CD4-positive, CD25-positive, alpha-beta regulatory T cell (primary cell): Measurements from ENCODE around the gene ADCY2. TPM values are rescaled to one million over a fixed set of nuclear protein-coding genes. Genes with fewer than 3 reads are reported as not detected.

ENCODE experiments used
- ATAC-seq, 2 donors: fragments of 150-1000 bp; cut with Tn5 transposase; one replicate each; pipeline ENCODE4 v1.10.0; 2021; ENCODE audit warnings: low read depth in 2 of 2, moderate number of reproducible peaks in 2 of 2, moderate library complexity in 1 of 2
- DNase-seq, 3 donors: peaks; one replicate each; pipeline versions ENCODE4 v3.0.0 to v3.0.0-alpha.2; 2012 to 2022; ENCODE audit warnings: mixed read lengths in 1 of 3
- H3K27ac ChIP-seq: one replicate; pipeline ENCODE4 v1.7.0; 2013; ENCODE audit warnings: mild to moderate bottlenecking, low read length; ENCODE audit not compliant: insufficient read depth, poor library complexity, severe bottlenecking
- H3K27me3 ChIP-seq: one replicate; pipeline ENCODE4 v1.7.0; 2013; ENCODE audit warnings: low read length; ENCODE audit not compliant: control insufficient read depth, insufficient read depth
- H3K36me3 ChIP-seq: one replicate; pipeline ENCODE4 v1.7.0; 2013; ENCODE audit warnings: mild to moderate bottlenecking, low read length, moderate library complexity; ENCODE audit not compliant: control insufficient read depth, insufficient read depth
- H3K4me1 ChIP-seq: 2 replicates; pipeline ENCODE4 v1.7.0; 2013; ENCODE audit warnings: mild to moderate bottlenecking, low read length; ENCODE audit not compliant: insufficient read depth, control insufficient read depth, poor library complexity, severe bottlenecking
- H3K4me3 ChIP-seq: one replicate; pipeline ENCODE4 v1.7.0; 2013; ENCODE audit warnings: low read depth, mild to moderate bottlenecking, low read length, moderate library complexity
- H3K9me3 ChIP-seq, 2 experiments: 1 replicate in 1 of 2; 2 replicates in 1 of 2; pipeline ENCODE4 v1.7.0; 2013; ENCODE audit warnings: low read length in 2 of 2, mild to moderate bottlenecking in 1 of 2, moderate library complexity in 1 of 2; ENCODE audit not compliant: control insufficient read depth in 2 of 2
- H3K27ac Mint-ChIP-seq, 3 donors: one replicate each; pipeline ENCODE4 v1.8.0; 2020 to 2022; ENCODE audit warnings: mild to moderate bottlenecking in 3 of 3, mixed read lengths in 3 of 3, moderate library complexity in 2 of 3
- H3K27me3 Mint-ChIP-seq: one replicate; pipeline ENCODE4 v1.8.0; 2022; ENCODE audit warnings: mild to moderate bottlenecking, mixed read lengths
- H3K36me3 Mint-ChIP-seq: one replicate; pipeline ENCODE4 v1.8.0; 2020; ENCODE audit warnings: mixed read lengths
- H3K4me1 Mint-ChIP-seq, 4 donors: one replicate each; pipeline ENCODE4 v1.8.0; 2020 to 2022; ENCODE audit warnings: mixed read lengths in 4 of 4, mild to moderate bottlenecking in 1 of 4
- H3K4me3 Mint-ChIP-seq, 4 donors: one replicate each; pipeline ENCODE4 v1.8.0; 2020 to 2022; ENCODE audit warnings: mild to moderate bottlenecking in 4 of 4, mixed read lengths in 4 of 4, moderate library complexity in 3 of 4
- H3K9me3 Mint-ChIP-seq, 7 donors: one replicate each; pipeline ENCODE4 v1.8.0; 2020 to 2022; ENCODE audit warnings: mixed read lengths in 7 of 7, mild to moderate bottlenecking in 3 of 7, moderate library complexity in 2 of 7
- polyA plus RNA-seq, 4 donors: library from polyadenylated mRNA; unstranded; fragments of 300-500 nt; fragmentation: Illumina TruSeq; gene quantifications; one replicate each; pipeline ENCODE4 v1.2.3, GENCODE V29; 2021
- total RNA-seq: library from RNA; stranded (reverse); gene quantifications from one replicate; pipeline ENCODE4 v1.2.3, GENCODE V29; 2022

ADCY2 gene
- total and polyA plus RNA-seq, 5 donors from 2014 or later, result not detected

GRCh38 chr5:7753596-7753995 is 357.7 kb downstream of the ADCY2 start:
- Mint-ChIP-seq H3K27me3 (peaks cover 9% of the 10 kb centered on the region), H3K4me3 (no peak overlapping the region), H3K27ac (no peak overlapping the region), H3K4me1 (no peaks in the 10 kb centered on the region), H3K9me3 (peaks cover 0 to 2% (median 0%) of the 10 kb centered on the region in 7 donors), H3K36me3 (no peaks in the 10 kb centered on the region)
- H3K27ac ChIP-seq, result no peak overlapping the region
- H3K27me3 ChIP-seq, result peaks cover 4% of the 10 kb centered on the region
- no peak for ATAC-seq
- no peak for DNase-seq
- H3K9me3 ChIP-seq, result no peaks in the 10 kb centered on the region
- H3K36me3 ChIP-seq, result no peaks in the 10 kb centered on the region
- no peaks in the 10 kb centered on the region for H3K4me1 ChIP-seq
- no peak overlapping the region for H3K4me3 ChIP-seq

GRCh38 chr5:7754490-7754889 is 358.6 kb downstream of the ADCY2 start:
- Mint-ChIP-seq H3K27ac (no peak overlapping the region), H3K9me3 (peaks cover 0 to 2% (median 0%) of the 10 kb centered on the region in 7 donors), H3K27me3 (peaks cover 9% of the 10 kb centered on the region), H3K36me3 (no peaks in the 10 kb centered on the region), H3K4me1 (no peaks in the 10 kb centered on the region), H3K4me3 (no peak overlapping the region)
- Histone ChIP-seq H3K4me3 (no peak overlapping the region), H3K27me3 (peaks cover 4% of the 10 kb centered on the region), H3K4me1 (no peaks in the 10 kb centered on the region), H3K36me3 (no peaks in the 10 kb centered on the region), H3K27ac (no peak overlapping the region), H3K9me3 (no peaks in the 10 kb centered on the region)
- DNase-seq, result no peak
- ATAC-seq, result no peak

GRCh38 chr5:7754997-7755596 is 359.2 kb downstream of the ADCY2 start:
- H3K27me3 Mint-ChIP-seq, result peaks cover 9% of the 10 kb centered on the region
- Histone ChIP-seq H3K36me3 (no peaks in the 10 kb centered on the region), H3K4me1 (no peaks in the 10 kb centered on the region), H3K27ac (no peak overlapping the region), H3K27me3 (peaks cover 4% of the 10 kb centered on the region), H3K9me3 (no peaks in the 10 kb centered on the region), H3K4me3 (no peak overlapping the region)
- ATAC-seq, result no peak
- peaks cover 0 to 2% (median 0%) of the 10 kb centered on the region in 7 donors for H3K9me3 Mint-ChIP-seq
- no peaks in the 10 kb centered on the region for H3K36me3 Mint-ChIP-seq
- no peak overlapping the region for H3K4me3 Mint-ChIP-seq
- no peak overlapping the region for H3K27ac Mint-ChIP-seq
- H3K4me1 Mint-ChIP-seq, result no peaks in the 10 kb centered on the region
- peak in 1 of 3 donors; percentile 47 for DNase-seq

GRCh38 chr5:7755958-7756357 is 360.0 kb downstream of the ADCY2 start:
- no peaks in the 10 kb centered on the region for H3K4me1 Mint-ChIP-seq
- Histone ChIP-seq H3K27me3 (peaks cover 4% of the 10 kb centered on the region), H3K4me1 (no peaks in the 10 kb centered on the region), H3K4me3 (no peak overlapping the region), H3K9me3 (no peaks in the 10 kb centered on the region), H3K27ac (no peak overlapping the region), H3K36me3 (no peaks in the 10 kb centered on the region)
- H3K27ac Mint-ChIP-seq, result no peak overlapping the region
- peaks cover 0 to 2% (median 0%) of the 10 kb centered on the region in 7 donors for H3K9me3 Mint-ChIP-seq
- ATAC-seq, result no peak
- H3K27me3 Mint-ChIP-seq, result peaks cover 9% of the 10 kb centered on the region
- DNase-seq, result no peak
- no peaks in the 10 kb centered on the region for H3K36me3 Mint-ChIP-seq
- no peak overlapping the region for H3K4me3 Mint-ChIP-seq

- no peak for ATAC-seq
- Mint-ChIP-seq H3K27me3 (peaks cover 9% of the 10 kb centered on the region), H3K27ac (no peak overlapping the region), H3K4me1 (no peaks in the 10 kb centered on the region), H3K36me3 (no peaks in the 10 kb centered on the region), H3K4me3 (no peak overlapping the region), H3K9me3 (peaks cover 0 to 2% (median 0%) of the 10 kb centered on the region in 7 donors)
- H3K27ac ChIP-seq, result no peak overlapping the region
- no peak for DNase-seq
- no peaks in the 10 kb centered on the region for H3K36me3 ChIP-seq
- H3K9me3 ChIP-seq, result no peaks in the 10 kb centered on the region
- H3K27me3 ChIP-seq, result peaks cover 4% of the 10 kb centered on the region
- H3K4me3 ChIP-seq, result no peak overlapping the region
- H3K4me1 ChIP-seq, result no peaks in the 10 kb centered on the region
Observed at GRCh38 chr5:7756453-7756852, 360.5 kb downstream of the ADCY2 start.

GRCh38 chr5:7759257-7759871 is 363.4 kb downstream of the ADCY2 start:
- Mint-ChIP-seq H3K27ac (no peak overlapping the region), H3K36me3 (no peaks in the 10 kb centered on the region), H3K4me3 (no peak overlapping the region), H3K9me3 (peaks cover 0 to 2% (median 0%) of the 10 kb centered on the region in 7 donors), H3K4me1 (no peaks in the 10 kb centered on the region), H3K27me3 (peaks cover 4% of the 10 kb centered on the region)
- no peaks in the 10 kb centered on the region for H3K27me3 ChIP-seq
- no peaks in the 10 kb centered on the region for H3K4me1 ChIP-seq
- no peaks in the 10 kb centered on the region for H3K9me3 ChIP-seq
- H3K4me3 ChIP-seq, result no peak overlapping the region
- no peak for ATAC-seq
- no peak for DNase-seq
- no peak overlapping the region for H3K27ac ChIP-seq
- H3K36me3 ChIP-seq, result no peaks in the 10 kb centered on the region

GRCh38 chr5:7759951-7760580 is 364.1 kb downstream of the ADCY2 start:
- Mint-ChIP-seq H3K4me1 (no peaks in the 10 kb centered on the region), H3K4me3 (no peak overlapping the region), H3K27me3 (peaks cover 9% of the 10 kb centered on the region), H3K36me3 (no peaks in the 10 kb centered on the region), H3K27ac (no peak overlapping the region), H3K9me3 (peaks cover 0 to 2% (median 0%) of the 10 kb centered on the region in 7 donors)
- DNase-seq, result no peak
- no peak overlapping the region for H3K4me3 ChIP-seq
- no peaks in the 10 kb centered on the region for H3K9me3 ChIP-seq
- H3K36me3 ChIP-seq, result no peaks in the 10 kb centered on the region
- H3K4me1 ChIP-seq, result no peaks in the 10 kb centered on the region
- no peaks in the 10 kb centered on the region for H3K27me3 ChIP-seq
- H3K27ac ChIP-seq, result no peak overlapping the region
- ATAC-seq, result no peak
